GM20000 (cell line): ENCODE data around the gene LECT2.

ENCODE experiments used
- DNase-seq: peaks from one replicate; pipeline ENCODE4 v3.0.0; 2012; ENCODE audit warnings: low spot score
- TF ChIP-seq, protein P1 (sequence below): IDR thresholded peaks from 2 replicates; pipeline ENCODE4 v1.5.1; 2012; ENCODE audit warnings: mild to moderate bottlenecking, control low read depth; ENCODE audit errors: extremely low read depth, missing control alignments

Gene LECT2

DNA sequence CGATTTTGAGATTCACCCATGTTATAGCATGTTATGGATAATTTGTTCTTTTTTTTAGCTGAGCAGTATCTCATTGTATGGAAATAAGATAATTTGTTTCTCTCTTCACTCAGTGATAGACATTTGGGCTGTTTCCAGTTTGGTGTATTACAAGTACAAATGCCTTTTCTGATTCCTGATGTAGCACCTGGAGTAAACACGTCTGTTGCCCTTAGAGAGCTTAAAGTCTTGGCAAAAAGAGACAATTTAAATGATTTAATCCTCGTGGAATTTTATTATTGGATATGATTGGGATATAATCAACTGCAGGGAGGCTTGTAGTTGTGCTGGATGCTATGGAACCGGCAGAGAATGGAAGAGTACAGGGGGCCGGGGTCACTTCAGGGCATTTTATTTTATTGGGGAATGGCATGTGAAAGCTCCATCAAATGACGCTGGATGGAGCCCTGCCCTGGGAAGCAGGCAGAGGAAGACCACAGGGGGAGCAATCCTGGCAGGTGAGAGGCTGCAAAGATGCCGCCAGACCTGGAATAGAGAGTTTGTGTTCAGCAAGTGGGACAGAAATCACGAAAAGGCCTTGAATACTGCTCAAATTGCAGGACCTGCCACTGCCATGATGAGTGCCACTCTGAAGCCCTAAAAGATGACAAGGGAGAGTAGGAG lies 43.0 kb upstream of the LECT2 start:
- TF ChIP-seq, protein P1, sequence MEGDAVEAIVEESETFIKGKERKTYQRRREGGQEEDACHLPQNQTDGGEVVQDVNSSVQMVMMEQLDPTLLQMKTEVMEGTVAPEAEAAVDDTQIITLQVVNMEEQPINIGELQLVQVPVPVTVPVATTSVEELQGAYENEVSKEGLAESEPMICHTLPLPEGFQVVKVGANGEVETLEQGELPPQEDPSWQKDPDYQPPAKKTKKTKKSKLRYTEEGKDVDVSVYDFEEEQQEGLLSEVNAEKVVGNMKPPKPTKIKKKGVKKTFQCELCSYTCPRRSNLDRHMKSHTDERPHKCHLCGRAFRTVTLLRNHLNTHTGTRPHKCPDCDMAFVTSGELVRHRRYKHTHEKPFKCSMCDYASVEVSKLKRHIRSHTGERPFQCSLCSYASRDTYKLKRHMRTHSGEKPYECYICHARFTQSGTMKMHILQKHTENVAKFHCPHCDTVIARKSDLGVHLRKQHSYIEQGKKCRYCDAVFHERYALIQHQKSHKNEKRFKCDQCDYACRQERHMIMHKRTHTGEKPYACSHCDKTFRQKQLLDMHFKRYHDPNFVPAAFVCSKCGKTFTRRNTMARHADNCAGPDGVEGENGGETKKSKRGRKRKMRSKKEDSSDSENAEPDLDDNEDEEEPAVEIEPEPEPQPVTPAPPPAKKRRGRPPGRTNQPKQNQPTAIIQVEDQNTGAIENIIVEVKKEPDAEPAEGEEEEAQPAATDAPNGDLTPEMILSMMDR, result no peak
- no peak for DNase-seq

DNA sequence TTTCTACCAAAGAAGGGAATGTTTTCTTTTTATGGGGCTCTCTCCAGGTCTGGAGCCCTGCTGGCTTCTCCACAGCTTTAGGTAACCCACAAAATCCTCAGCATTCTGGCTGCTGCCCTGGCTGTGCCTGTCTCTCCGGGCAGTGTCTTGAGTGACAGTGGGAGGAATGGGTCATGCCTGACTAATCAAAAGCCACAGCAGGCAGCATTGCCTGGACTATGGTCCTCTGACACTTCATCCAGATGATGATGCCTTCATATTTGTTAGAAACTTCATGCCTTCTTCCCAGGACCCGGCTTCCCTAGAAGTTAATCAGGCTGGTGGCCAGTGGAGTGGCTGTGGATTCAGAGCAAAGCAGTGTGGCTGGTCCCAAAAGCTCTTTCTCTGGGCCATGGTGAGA lies 41.8 kb upstream of the LECT2 start:
- TF ChIP-seq, protein P1, result no peak

DNA sequence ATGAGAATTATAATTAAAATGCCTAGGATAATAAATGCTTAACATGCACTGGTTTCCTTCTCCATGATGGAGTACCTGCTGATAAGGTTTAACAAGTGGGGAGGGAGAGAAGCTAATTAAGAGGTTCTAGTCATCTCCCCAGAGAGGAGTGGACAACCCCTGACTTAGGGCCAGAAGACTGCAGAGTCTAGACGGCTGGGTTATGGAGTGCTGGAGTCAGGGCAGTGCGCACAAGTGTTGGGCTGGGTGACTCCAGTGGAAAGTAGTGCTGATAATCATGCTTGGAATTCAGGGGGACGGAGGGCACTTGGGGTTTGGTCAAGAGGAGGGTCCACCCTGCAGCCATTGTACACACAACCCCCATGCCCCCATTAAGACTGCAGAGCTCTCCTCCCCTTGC lies 41.2 kb upstream of the LECT2 start:
- DNase-seq, result no peak
- TF ChIP-seq, protein P1, result no peak

More for the DNA sequence above, 41.8 kb upstream of the LECT2 start:
- DNase-seq, result no peak

DNA sequence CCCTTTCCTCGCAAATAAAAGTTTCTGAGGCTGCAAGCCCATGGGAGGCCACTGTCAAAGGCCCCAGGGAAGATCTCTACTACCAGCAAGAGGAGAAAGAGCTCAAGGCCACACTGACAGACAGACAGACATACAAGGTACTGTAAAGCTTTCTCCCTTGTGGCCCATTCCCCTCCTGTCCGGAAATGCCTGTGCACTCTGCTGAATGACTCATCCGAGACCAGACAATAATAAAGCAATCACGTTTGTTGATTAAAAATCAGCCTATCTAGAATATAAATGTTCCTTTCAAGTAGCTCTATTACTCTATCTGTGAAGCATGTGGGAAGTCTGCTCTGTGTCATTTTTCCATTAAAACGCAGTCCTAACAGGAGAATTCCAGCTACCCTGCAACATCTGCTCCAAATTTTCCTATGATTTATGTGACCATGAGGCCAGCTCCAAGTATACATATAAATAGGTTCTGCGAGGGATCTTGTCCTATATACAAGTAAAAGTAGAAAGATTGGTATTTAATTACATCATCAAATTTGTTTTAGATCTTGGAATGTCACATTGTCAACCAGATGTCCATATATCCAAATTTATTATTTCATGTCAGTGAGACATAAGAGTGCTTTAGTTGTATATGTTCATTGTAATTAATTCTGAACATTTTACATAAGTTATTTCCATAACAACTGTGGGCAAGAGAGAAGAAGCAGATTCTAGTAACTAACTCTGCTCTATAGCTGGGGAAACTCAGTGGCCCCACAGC lies 39.3 kb upstream of the LECT2 start:
- TF ChIP-seq, protein P1, result no peak
- no peak for DNase-seq

DNA sequence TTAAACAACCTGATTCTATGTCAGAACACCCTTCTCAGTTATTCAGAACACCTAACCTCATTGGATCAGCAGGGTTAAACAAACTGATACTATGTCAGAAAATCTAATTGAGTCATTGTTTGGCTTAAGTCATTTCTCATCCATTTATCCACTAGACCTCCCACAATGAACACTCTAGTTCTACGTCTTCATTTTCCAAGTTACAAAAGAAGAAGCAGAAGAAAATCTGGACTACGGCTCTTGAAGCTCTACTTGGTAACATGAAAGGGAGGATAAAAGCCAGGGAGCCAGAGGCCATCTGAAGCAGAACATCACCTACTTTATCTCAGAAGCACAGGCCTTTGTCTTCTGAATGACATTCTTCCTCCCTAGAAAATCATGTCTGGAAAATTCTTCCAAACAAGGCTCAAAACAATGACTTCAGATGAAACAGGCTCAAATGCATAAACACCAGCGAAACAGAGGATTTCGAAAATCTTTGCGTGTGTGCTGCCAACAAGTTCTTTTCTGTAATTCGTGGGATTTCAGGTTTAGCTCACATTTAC lies 38.6 kb upstream of the LECT2 start:
- TF ChIP-seq, protein P1, result no peak
- no peak for DNase-seq

DNA sequence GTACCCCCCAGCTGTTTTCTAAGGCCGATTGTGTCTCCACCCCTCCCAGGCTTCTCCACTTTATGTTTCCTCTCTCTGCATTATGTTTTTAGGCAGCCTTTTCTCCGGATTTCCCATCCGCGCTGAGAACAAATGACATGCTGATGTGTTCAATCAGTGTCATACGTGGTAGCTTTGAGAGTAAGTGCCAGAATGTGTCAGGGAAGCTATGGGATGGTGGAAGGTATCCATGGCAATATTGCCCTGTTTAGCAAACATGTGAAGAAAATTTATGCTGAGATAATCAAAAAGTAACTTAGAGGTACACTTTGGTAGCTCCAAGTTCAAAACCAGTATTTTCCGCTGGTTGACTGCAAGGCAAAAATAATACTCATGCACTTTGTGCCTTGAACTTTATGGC lies 36.6 kb upstream of the LECT2 start:
- no peak for DNase-seq
- TF ChIP-seq, protein P1, result no peak

DNA sequence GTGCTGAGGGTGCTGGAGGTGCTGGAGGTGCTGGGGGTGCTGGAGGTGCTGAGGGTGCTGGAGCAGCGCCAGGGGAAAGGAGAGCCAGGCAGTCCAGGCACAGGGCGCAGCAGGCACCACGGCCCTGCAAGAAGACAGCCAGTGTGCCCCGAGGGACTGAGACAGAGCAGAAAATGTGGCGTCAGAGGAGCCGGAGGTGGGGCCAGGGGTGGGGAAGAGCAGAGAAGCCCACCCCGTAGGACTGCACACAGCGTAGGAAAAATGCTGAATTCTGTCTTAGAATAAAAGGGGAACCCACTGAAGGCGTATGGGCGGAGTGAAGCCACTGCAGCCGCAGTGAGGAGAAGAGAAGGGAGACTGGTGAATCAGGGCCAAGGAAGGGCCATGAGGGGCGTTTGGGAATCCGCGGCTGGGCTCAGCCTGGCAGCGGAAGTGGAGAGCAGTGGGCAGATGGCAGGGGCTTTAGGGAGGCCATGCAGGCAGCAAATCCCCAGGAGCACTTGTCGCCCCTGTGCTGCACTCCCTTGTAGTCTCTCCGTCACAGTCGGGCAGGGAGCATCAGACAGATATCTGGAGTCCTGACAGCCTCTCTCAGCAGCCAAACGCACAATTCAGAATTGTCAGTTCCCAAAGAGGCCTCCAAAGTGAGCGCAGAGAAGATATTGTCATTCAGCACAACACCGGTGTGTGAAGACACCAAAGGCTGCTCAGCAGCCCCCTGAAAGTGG lies 35.9 kb upstream of the LECT2 start:
- TF ChIP-seq, protein P1, result no peak
- no peak for DNase-seq
